ENCODE measurements around the gene LRRTM4.

LRRTM4 gene

DNA sequence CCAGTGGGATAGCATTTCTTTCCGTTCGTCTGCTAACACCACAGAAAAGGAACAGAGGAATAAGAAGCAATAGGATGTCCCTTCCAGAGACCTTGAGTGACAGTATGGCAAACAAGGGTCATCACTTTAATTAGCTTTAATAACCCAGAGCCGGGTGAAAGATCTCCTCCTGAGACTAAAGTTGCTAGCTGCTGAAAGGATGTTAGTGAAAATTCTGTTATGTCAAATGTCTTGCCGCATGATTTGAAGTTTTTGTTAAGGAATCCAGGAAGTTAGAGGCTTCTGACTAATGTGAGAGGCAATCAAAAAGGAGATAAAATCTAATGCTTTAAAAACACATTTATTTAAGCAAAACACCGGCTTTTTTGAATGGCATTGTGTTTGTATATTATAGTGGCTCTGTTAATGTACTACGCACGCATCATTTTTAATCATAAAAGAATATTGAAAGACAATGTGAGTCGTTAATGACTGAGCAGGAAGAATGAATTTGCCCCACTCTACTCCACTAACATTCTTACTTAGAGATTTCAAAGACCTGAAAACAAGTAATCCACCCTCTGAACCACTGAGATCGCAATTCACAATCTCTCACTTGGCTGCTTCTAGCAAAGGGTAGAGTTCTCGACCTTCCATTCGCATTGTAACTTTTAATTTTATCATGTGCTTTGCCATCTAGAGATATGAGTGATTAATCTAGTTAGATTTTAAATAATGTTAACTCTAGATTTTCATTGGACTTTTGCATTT lies 536.6 kb downstream of the LRRTM4 start:
- no peak overlapping the region for H3K4me3 ChIP-seq (ENCODE audit: low read depth in 1 of 2, low read length in 2 of 2)
- H3K9me3 ChIP-seq (ENCODE audit: low read length): no peaks in the 10 kb centered on the region
- H3K4me1 ChIP-seq (ENCODE audit: insufficient read depth, low read length): no peaks in the 10 kb centered on the region
- no peak overlapping the region for H3K27ac ChIP-seq (ENCODE audit: low read depth, low read length)
- no peak overlapping the region for H3K9ac ChIP-seq (ENCODE audit: low read length)
- no peaks in the 10 kb centered on the region for H3K36me3 ChIP-seq (ENCODE audit: insufficient read depth, low read length)
- no peaks in the 10 kb centered on the region for H3K27me3 ChIP-seq (ENCODE audit: control insufficient read depth in 1 of 2, insufficient read depth in 2 of 2, low read length in 2 of 2)

DNA sequence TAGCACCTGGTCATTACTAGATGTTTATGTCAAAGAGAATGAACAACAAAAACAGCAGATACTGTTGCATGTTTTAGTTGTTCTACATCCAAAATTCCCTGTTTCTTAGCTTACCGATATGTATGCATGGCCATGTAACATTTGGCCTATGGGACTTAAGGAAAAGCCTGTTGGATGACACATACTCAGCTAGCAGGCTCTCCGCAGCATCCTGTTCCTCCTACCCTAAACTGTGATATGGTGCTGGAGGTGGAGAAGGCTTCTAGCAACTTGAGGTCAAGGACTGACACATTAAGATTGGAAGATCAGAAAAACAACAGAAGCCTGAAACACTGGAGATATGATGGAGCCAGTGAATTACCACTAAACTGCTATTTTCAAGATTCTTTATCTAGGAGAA lies 537.8 kb downstream of the LRRTM4 start:
- H3K4me3 ChIP-seq (ENCODE audit: low read depth in 1 of 2, low read length in 2 of 2): no peak overlapping the region
- H3K9ac ChIP-seq (ENCODE audit: low read length): no peak overlapping the region
- H3K36me3 ChIP-seq (ENCODE audit: insufficient read depth, low read length): no peaks in the 10 kb centered on the region
- H3K9me3 ChIP-seq (ENCODE audit: low read length): no peaks in the 10 kb centered on the region
- peaks cover 6% of the 10 kb centered on the region for H3K4me1 ChIP-seq (ENCODE audit: insufficient read depth, low read length)
- no peak overlapping the region for H3K27ac ChIP-seq (ENCODE audit: low read depth, low read length)
- no peaks in the 10 kb centered on the region for H3K27me3 ChIP-seq (ENCODE audit: control insufficient read depth in 1 of 2, insufficient read depth in 2 of 2, low read length in 2 of 2)

DNA sequence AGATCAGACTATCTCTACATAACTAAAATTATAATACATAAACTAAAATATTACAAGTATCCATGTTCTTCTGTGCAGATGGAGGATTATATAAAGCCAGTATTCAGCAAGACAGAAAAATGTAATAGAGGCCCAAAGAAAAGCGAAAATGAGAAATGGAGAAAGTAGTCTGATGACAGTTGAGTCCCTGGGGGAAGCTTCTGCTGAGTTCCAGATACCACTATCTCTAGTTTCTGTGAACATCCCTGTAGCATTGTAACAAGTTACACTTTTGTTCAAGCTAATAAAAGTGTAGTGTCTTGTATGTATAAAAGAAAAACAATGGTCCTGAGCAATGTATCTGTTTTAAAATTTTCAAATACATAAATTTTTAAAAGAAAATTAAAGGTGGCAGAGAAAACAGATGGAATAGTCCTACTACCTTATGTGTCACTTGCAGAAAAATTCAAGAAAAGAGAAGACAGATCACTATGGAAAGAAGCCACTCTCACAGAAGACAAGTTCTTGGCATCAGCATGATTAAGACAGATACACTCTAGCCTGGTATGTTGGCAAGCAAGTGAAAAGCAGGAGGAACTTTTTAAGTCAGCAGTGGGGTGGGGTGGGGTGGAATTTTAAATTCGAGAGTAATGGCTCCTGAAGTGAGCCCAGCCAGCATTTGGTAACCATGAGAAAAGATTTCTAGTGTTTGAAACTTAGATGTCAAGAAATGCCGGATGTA lies 541.9 kb downstream of the LRRTM4 start:
- Histone ChIP-seq H3K27me3 (ENCODE audit: control insufficient read depth in 1 of 2, insufficient read depth in 2 of 2, low read length in 2 of 2) (no peaks in the 10 kb centered on the region), H3K36me3 (ENCODE audit: insufficient read depth, low read length) (no peaks in the 10 kb centered on the region), H3K4me3 (ENCODE audit: low read depth in 1 of 2, low read length in 2 of 2) (no peak overlapping the region), H3K4me1 (ENCODE audit: insufficient read depth, low read length) (peaks cover 10% of the 10 kb centered on the region), H3K27ac (ENCODE audit: low read depth, low read length) (no peak overlapping the region), H3K9ac (ENCODE audit: low read length) (no peak overlapping the region), H3K9me3 (ENCODE audit: low read length) (no peaks in the 10 kb centered on the region)

GRCh38 chr2:76977846-76978727 lies 544.1 kb downstream of the LRRTM4 start:
- H3K9ac ChIP-seq (ENCODE audit: low read length): no peak overlapping the region
- no peaks in the 10 kb centered on the region for H3K36me3 ChIP-seq (ENCODE audit: insufficient read depth, low read length)
- H3K27me3 ChIP-seq (ENCODE audit: control insufficient read depth in 1 of 2, insufficient read depth in 2 of 2, low read length in 2 of 2): no peaks in the 10 kb centered on the region
- H3K4me3 ChIP-seq (ENCODE audit: low read depth in 1 of 2, low read length in 2 of 2): no peak overlapping the region
- peaks cover 10% of the 10 kb centered on the region for H3K4me1 ChIP-seq (ENCODE audit: insufficient read depth, low read length)
- no peak overlapping the region for H3K27ac ChIP-seq (ENCODE audit: low read depth, low read length)
- no peaks in the 10 kb centered on the region for H3K9me3 ChIP-seq (ENCODE audit: low read length)

GRCh38 chr2:76975752-76976151 lies 546.4 kb downstream of the LRRTM4 start:
- H3K4me1 ChIP-seq (ENCODE audit: insufficient read depth, low read length): peaks cover 10% of the 10 kb centered on the region
- H3K36me3 ChIP-seq (ENCODE audit: insufficient read depth, low read length): no peaks in the 10 kb centered on the region
- no peaks in the 10 kb centered on the region for H3K27me3 ChIP-seq (ENCODE audit: control insufficient read depth in 1 of 2, insufficient read depth in 2 of 2, low read length in 2 of 2)
- no peak overlapping the region for H3K27ac ChIP-seq (ENCODE audit: low read depth, low read length)
- H3K9ac ChIP-seq (ENCODE audit: low read length): no peak overlapping the region
- no peaks in the 10 kb centered on the region for H3K9me3 ChIP-seq (ENCODE audit: low read length)
- H3K4me3 ChIP-seq (ENCODE audit: low read depth in 1 of 2, low read length in 2 of 2): no peak overlapping the region

GRCh38 chr2:76973610-76974009 lies 548.6 kb downstream of the LRRTM4 start:
- Histone ChIP-seq H3K9ac (ENCODE audit: low read length) (no peak overlapping the region), H3K9me3 (ENCODE audit: low read length) (no peaks in the 10 kb centered on the region), H3K27ac (ENCODE audit: low read depth, low read length) (no peak overlapping the region), H3K4me1 (ENCODE audit: insufficient read depth, low read length) (peaks cover 3% of the 10 kb centered on the region), H3K4me3 (ENCODE audit: low read depth in 1 of 2, low read length in 2 of 2) (no peak overlapping the region), H3K27me3 (ENCODE audit: control insufficient read depth in 1 of 2, insufficient read depth in 2 of 2, low read length in 2 of 2) (no peaks in the 10 kb centered on the region), H3K36me3 (ENCODE audit: insufficient read depth, low read length) (no peaks in the 10 kb centered on the region)

DNA sequence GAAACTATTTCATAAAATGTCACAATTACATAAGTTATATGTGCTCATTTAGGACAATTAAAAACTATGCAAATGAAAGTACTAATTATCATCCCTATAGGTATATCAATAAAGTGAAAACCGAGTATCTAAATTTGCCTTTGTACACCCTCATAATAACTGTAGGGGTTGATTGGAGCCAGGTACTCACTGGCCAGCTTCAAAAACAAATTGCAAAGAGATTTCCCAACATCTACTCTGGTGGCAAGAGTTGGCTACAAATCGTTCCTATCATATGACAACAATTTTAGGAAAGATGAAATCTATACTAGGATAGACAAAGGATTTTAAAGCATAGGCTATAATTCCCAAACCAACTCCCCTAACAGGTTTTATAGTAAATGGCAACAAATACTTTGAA lies 556.4 kb downstream of the LRRTM4 start:
- no peaks in the 10 kb centered on the region for H3K9me3 ChIP-seq (ENCODE audit: low read length)
- no peak overlapping the region for H3K9ac ChIP-seq (ENCODE audit: low read length)
- H3K36me3 ChIP-seq (ENCODE audit: insufficient read depth, low read length): no peaks in the 10 kb centered on the region
- no peaks in the 10 kb centered on the region for H3K4me1 ChIP-seq (ENCODE audit: insufficient read depth, low read length)
- no peak overlapping the region for H3K4me3 ChIP-seq (ENCODE audit: low read depth in 1 of 2, low read length in 2 of 2)
- no peak overlapping the region for H3K27ac ChIP-seq (ENCODE audit: low read depth, low read length)
- no peaks in the 10 kb centered on the region for H3K27me3 ChIP-seq (ENCODE audit: control insufficient read depth in 1 of 2, insufficient read depth in 2 of 2, low read length in 2 of 2)

GRCh38 chr2:76958749-76959148 lies 563.4 kb downstream of the LRRTM4 start:
- H3K27ac ChIP-seq (ENCODE audit: low read depth, low read length): no peak overlapping the region
- no peaks in the 10 kb centered on the region for H3K36me3 ChIP-seq (ENCODE audit: insufficient read depth, low read length)
- no peaks in the 10 kb centered on the region for H3K27me3 ChIP-seq (ENCODE audit: control insufficient read depth in 1 of 2, insufficient read depth in 2 of 2, low read length in 2 of 2)
- no peak overlapping the region for H3K4me3 ChIP-seq (ENCODE audit: low read depth in 1 of 2, low read length in 2 of 2)
- no peak overlapping the region for H3K9ac ChIP-seq (ENCODE audit: low read length)
- no peaks in the 10 kb centered on the region for H3K9me3 ChIP-seq (ENCODE audit: low read length)
- no peaks in the 10 kb centered on the region for H3K4me1 ChIP-seq (ENCODE audit: insufficient read depth, low read length)

GRCh38 chr2:76953733-76954347 lies 568.3 kb downstream of the LRRTM4 start:
- no peaks in the 10 kb centered on the region for H3K27me3 ChIP-seq (ENCODE audit: control insufficient read depth in 1 of 2, insufficient read depth in 2 of 2, low read length in 2 of 2)
- no peaks in the 10 kb centered on the region for H3K4me1 ChIP-seq (ENCODE audit: insufficient read depth, low read length)
- no peaks in the 10 kb centered on the region for H3K9me3 ChIP-seq (ENCODE audit: low read length)
- H3K27ac ChIP-seq (ENCODE audit: low read depth, low read length): no peak overlapping the region
- H3K9ac ChIP-seq (ENCODE audit: low read length): no peak overlapping the region
- H3K4me3 ChIP-seq (ENCODE audit: low read depth in 1 of 2, low read length in 2 of 2): no peak overlapping the region
- H3K36me3 ChIP-seq (ENCODE audit: insufficient read depth, low read length): no peaks in the 10 kb centered on the region

- Histone ChIP-seq H3K27ac (ENCODE audit: low read depth, low read length) (no peak overlapping the region), H3K9me3 (ENCODE audit: low read length) (no peaks in the 10 kb centered on the region)
These were observed 575.5 kb downstream of the LRRTM4 start for GRCh38 chr2:76946631-76947145.

DNA sequence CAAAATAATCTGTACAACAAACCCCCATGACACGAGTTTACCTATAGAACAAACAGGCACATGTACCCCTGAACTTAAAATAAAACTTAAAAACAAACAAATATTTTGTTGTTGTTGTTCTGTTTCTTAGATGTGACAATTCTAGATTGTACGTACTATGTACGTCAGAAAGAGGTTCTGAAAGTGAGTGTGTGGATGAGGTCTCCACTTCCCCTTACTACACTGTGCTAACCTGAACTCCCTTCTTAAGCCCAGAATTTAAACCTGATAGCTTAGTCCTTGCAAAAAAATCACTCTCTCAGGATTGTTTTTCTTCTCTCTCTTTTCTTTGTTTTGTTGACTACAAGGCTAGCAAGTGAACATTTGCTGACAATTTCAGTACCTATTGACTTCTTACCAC lies 581.6 kb downstream of the LRRTM4 start:
- H3K27me3 ChIP-seq (ENCODE audit: control insufficient read depth in 1 of 2, insufficient read depth in 2 of 2, low read length in 2 of 2): no peaks in the 10 kb centered on the region
- no peak overlapping the region for H3K27ac ChIP-seq (ENCODE audit: low read depth, low read length)

More at GRCh38 chr2:76946631-76947145, 575.5 kb downstream of the LRRTM4 start:
- Histone ChIP-seq H3K9ac (ENCODE audit: low read length) (no peak overlapping the region), H3K27me3 (ENCODE audit: control insufficient read depth in 1 of 2, insufficient read depth in 2 of 2, low read length in 2 of 2) (no peaks in the 10 kb centered on the region), H3K4me3 (ENCODE audit: low read depth in 1 of 2, low read length in 2 of 2) (no peak overlapping the region), H3K4me1 (ENCODE audit: insufficient read depth, low read length) (no peaks in the 10 kb centered on the region), H3K36me3 (ENCODE audit: insufficient read depth, low read length) (no peaks in the 10 kb centered on the region)

More for the DNA sequence above, 581.6 kb downstream of the LRRTM4 start:
- no peak overlapping the region for H3K9ac ChIP-seq (ENCODE audit: low read length)
- no peaks in the 10 kb centered on the region for H3K36me3 ChIP-seq (ENCODE audit: insufficient read depth, low read length)
- H3K9me3 ChIP-seq (ENCODE audit: low read length): no peaks in the 10 kb centered on the region
- no peaks in the 10 kb centered on the region for H3K4me1 ChIP-seq (ENCODE audit: insufficient read depth, low read length)
- no peak overlapping the region for H3K4me3 ChIP-seq (ENCODE audit: low read depth in 1 of 2, low read length in 2 of 2)
